Type B pancreatic cell (in vitro differentiated cells): ENCODE data around the gene STK10. TPM values are rescaled to one million over a fixed set of nuclear protein-coding genes. Genes with fewer than 3 reads are reported as not detected.

Experiments
- DNase-seq: peaks from one replicate; pipeline ENCODE4 v3.0.0; 2021; ENCODE audit warnings: mixed read lengths; ENCODE audit not compliant: unreplicated experiment; ENCODE audit errors: extremely low spot score
- H3K27ac Mint-ChIP-seq: 2 replicates; pipeline ENCODE4 v1.8.0; 2021; ENCODE audit warnings: mild to moderate bottlenecking, mixed read lengths
- H3K27me3 Mint-ChIP-seq: 2 replicates; pipeline ENCODE4 v1.8.0; 2021; ENCODE audit warnings: mixed read lengths
- H3K36me3 Mint-ChIP-seq: 2 replicates; pipeline ENCODE4 v1.8.0; 2021; ENCODE audit warnings: mixed read lengths
- H3K4me1 Mint-ChIP-seq: one replicate; pipeline ENCODE4 v1.8.0; 2021; ENCODE audit warnings: mixed read lengths; ENCODE audit not compliant: unreplicated experiment
- H3K4me3 Mint-ChIP-seq: 2 replicates; pipeline ENCODE4 v1.8.0; 2021; ENCODE audit warnings: mild to moderate bottlenecking, mixed read lengths
- H3K9me3 Mint-ChIP-seq: 2 replicates; pipeline ENCODE4 v1.8.0; 2021; ENCODE audit warnings: mixed read lengths
- total RNA-seq: library from RNA; stranded (reverse); gene quantifications from 2 replicates; pipeline ENCODE4 v1.2.1, GENCODE V29; 2021; ENCODE audit warnings: low replicate concordance
- TF ChIP-seq, protein P1 (sequence below): fragments of 200-600 bp; sonication (generic); conservative IDR thresholded peaks from 2 replicates; pipeline ENCODE4 v1.5.0; 2021; ENCODE audit warnings: antibody characterized with exemption, mild to moderate bottlenecking

Gene STK10
- total RNA-seq, 1 donor from 2014 or later: 15.2 TPM

- Mint-ChIP-seq H3K4me3 (no peak overlapping the region), H3K9me3 (no peaks in the 10 kb centered on the region), H3K36me3 (peaks cover 3% of the 10 kb centered on the region), H3K27ac (no peak overlapping the region), H3K4me1 (no peaks in the 10 kb centered on the region), H3K27me3 (no peaks in the 10 kb centered on the region)
- TF ChIP-seq, protein P1, sequence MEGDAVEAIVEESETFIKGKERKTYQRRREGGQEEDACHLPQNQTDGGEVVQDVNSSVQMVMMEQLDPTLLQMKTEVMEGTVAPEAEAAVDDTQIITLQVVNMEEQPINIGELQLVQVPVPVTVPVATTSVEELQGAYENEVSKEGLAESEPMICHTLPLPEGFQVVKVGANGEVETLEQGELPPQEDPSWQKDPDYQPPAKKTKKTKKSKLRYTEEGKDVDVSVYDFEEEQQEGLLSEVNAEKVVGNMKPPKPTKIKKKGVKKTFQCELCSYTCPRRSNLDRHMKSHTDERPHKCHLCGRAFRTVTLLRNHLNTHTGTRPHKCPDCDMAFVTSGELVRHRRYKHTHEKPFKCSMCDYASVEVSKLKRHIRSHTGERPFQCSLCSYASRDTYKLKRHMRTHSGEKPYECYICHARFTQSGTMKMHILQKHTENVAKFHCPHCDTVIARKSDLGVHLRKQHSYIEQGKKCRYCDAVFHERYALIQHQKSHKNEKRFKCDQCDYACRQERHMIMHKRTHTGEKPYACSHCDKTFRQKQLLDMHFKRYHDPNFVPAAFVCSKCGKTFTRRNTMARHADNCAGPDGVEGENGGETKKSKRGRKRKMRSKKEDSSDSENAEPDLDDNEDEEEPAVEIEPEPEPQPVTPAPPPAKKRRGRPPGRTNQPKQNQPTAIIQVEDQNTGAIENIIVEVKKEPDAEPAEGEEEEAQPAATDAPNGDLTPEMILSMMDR: no peak
- DNase-seq: no peak
Observed at GRCh38 chr5:172091956-172092732, 95.9 kb downstream of the STK10 start.

- Mint-ChIP-seq H3K27ac (no peak overlapping the region), H3K9me3 (no peaks in the 10 kb centered on the region), H3K4me3 (no peak overlapping the region), H3K4me1 (no peaks in the 10 kb centered on the region), H3K27me3 (no peaks in the 10 kb centered on the region), H3K36me3 (peaks cover 3% of the 10 kb centered on the region)
- no peak for DNase-seq
- TF ChIP-seq, protein P1: no peak
Observed at GRCh38 chr5:172090976-172091547, 97.0 kb downstream of the STK10 start.

DNA sequence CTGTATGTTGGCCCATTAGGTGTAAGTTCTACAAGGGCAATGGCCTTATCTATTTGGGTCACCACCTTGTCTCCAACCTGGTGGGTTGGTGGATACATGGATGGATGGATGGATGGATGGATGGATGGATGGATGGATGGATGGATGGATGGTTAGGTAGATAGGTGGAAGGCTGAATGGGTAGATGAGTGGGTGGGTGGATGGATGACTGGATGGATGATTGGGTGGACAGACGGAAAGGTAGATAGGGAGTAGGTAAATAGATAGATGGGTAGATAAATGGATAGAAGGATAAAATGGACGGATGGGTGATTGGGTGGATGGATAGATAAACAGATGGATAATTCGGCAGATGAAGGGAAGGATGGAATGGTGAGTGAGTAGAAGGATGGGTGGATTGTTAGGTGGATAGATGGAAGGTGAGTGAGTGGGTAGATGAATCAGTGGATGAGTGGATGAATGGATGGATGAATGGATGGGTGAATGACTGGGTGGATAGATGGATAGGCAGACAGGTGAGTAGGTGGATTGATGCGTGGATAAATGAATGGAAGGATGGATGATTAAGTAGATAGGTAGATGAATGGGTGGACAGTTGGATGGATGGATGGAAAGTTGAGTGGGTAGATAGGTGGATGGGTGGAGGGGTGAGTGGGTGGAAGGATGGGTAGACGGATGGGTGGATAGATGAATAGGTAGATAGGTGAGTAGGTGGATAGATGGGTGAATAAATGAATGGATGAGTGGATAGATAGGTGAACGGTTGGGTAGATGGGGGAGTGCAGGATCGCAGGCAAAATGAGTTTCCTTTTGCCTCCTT lies 98.5 kb downstream of the STK10 start:
- TF ChIP-seq, protein P1: no peak
- DNase-seq: no peak
- Mint-ChIP-seq H3K9me3 (no peaks in the 10 kb centered on the region), H3K36me3 (peaks cover 3% of the 10 kb centered on the region), H3K27me3 (no peaks in the 10 kb centered on the region), H3K27ac (no peak overlapping the region), H3K4me1 (no peaks in the 10 kb centered on the region), H3K4me3 (no peak overlapping the region)

- TF ChIP-seq, protein P1: no peak
- DNase-seq: no peak
Observed at GRCh38 chr5:172088801-172089200, 99.2 kb downstream of the STK10 start.

GRCh38 chr5:172086194-172086975 lies 101.6 kb downstream of the STK10 start:
- H3K27me3 Mint-ChIP-seq: no peaks in the 10 kb centered on the region
- DNase-seq: no peak
- H3K27ac Mint-ChIP-seq: no peak overlapping the region
- peaks cover 3% of the 10 kb centered on the region for H3K36me3 Mint-ChIP-seq
- H3K9me3 Mint-ChIP-seq: no peaks in the 10 kb centered on the region
- no peak overlapping the region for H3K4me3 Mint-ChIP-seq
- TF ChIP-seq, protein P1: no peak
- no peaks in the 10 kb centered on the region for H3K4me1 Mint-ChIP-seq

More at GRCh38 chr5:172088801-172089200, 99.2 kb downstream of the STK10 start:
- H3K9me3 Mint-ChIP-seq: no peaks in the 10 kb centered on the region
- peaks cover 3% of the 10 kb centered on the region for H3K36me3 Mint-ChIP-seq
- no peak overlapping the region for H3K4me3 Mint-ChIP-seq
- H3K27me3 Mint-ChIP-seq: no peaks in the 10 kb centered on the region
- H3K27ac Mint-ChIP-seq: no peak overlapping the region
- no peaks in the 10 kb centered on the region for H3K4me1 Mint-ChIP-seq
